Activated CD4-positive, alpha-beta T cell treated with anti-CD3 and anti-CD28 coated beads for 48 hours (primary cell): Measurements from ENCODE around the gene TMED7.
A peak's percentile ranks its signal among the peaks of the same experiment; 100 is the strongest.
"Not testable (repeated sequence)": the region's sequence is repeated elsewhere in the genome, so short reads cannot be mapped to it uniquely, and the experiment has no call there.

Experiments used
- DNase-seq: peaks from one replicate; pipeline ENCODE4 v3.0.0-alpha.2; 2020

TMED7 gene

DNA sequence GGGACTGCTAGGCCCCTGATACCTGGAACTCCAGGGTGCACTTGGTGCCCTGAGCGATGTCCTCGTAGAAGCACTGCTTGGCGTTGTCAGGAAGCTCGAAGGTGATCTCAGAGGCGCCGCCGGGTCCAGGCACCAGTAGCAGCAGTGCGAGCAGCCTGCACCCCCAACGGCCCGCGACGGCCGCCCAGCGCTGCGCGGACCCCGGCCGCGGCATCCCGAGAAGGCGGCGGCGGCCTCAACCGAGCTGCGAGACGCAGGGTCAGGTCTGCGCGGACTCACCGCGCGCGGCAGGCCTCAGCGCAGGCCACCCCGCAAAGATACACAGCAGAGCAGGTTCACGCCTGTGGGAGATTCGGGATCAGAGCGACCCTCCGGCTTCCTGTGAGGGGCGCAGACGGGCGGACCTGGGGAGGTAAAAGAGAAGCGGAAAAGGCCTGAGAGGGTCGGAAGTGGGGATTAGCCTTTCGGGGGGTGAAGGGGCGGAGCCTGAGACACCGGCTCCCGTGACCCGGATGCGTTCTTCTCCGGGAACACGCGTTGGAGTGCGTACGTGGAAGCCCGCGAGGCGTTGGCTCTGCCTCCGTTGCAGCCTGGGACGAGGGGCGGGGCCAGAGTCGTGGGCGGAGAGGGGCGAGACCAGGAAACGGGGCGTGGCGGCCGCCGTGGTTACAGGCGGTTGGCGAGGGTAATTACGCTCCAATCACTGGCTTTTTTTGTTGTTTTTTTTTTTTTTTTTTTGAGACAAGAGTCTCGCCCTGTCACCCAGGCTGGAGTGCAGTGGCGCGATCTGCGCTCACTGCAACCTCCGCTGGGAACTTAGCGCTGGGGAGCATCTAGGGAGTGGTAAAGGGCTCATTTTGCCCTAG, at the start of gene TMED7:
TSS of gene TMED7 (minus strand) at position 458 of the 866 bp plus-strand sequence. CDS start at position 214, 244 bp downstream.
- peak; percentile 100 for DNase-seq

DNA sequence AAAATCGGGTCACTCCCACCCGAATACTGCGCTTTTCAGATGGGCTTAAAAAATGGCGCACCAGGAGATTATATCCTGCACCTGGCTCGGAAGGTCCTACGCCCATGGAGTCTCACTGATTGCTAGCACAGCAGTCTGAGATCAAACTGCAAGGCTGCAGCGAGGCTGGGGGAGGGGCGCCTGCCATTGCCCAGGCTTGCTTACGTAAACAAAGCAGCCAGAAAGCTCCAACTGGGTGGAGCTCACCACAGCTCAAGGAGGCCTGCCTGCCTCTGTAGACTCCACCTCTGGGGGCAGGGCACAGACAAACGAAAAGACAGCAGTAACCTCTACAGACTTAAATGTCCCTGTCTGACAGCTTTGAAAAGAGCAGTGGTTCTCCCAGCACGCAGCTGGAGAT, 48.9 kb upstream of the TMED7 start:
- DNase-seq = not testable (repeated sequence)

DNA sequence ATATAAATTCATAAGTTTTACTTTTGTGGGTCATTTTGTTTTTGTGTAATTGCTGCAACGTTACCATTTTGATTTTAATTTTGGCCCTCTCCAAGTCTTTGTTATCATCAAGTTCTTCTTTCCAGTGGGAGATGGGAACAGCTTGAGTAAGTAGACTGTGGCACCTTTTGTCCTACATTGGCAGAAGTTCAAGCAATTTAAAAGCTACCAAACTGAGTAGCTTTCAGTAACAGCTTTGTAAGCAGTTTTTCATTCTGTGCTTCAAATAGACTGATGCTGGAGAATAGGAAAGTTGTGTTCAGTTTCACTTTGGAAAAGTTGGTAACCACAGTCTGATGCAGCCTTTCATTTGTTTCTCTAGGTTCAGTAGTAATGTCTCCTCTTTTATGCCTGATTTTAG, 47.8 kb upstream of the TMED7 start:
- no peak for DNase-seq

DNA sequence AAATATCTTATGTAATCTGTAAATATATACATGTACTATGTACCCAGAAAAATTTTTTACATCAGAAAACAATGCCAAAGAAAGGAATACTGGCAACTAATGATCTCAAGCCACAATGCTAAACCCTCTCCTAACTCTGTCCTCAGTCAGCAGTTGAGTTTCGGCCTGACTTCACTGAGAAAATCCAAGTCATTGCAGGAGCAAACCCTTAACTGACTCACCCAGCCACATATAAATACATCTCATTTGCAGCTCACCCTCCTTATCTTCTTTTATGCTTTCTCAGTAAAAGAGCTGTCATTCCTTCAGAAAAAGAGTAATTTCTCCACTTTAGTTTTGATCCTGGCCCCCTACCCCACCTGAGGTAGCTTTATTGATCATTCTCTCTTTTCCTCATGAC, 46.1 kb upstream of the TMED7 start:
- DNase-seq = no peak

DNA sequence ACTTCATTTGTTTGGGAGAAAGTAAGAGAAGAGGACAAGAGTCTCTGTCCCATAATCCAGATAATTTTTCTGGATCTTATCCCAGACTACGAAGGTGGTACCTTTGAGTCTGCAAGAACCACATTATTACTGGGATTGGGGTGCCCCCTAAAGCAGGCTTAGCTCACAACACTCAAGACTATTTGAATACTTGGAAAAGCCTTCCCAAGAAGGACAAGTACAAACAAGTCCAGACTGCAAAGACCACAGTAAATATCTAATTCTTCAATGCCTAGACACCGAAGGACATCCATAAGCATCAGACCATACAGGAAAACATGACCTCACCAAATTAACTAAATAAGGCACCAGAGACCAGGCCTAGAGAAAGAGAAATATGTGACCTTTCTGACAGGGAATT, 40.2 kb upstream of the TMED7 start:
- no peak for DNase-seq

DNA sequence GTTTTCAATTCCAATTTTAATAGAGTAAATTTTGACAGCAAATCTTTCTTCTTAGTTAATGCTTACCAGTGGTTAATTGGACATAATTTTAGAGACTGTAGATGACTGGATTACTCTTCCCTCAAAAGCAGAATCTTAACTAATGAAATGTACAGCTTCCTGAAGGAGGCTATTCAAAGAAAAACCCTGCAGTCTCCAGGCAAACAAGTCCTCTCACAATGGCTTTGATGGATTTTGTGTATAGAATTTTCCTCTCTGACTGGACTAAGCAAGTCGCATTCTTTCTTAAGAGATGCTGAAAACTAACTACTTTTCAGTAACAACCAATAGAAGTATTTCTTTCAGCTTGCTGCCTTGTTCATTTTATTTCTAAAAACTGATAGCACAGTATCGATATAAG, 35.7 kb upstream of the TMED7 start:
- no peak for DNase-seq

DNA sequence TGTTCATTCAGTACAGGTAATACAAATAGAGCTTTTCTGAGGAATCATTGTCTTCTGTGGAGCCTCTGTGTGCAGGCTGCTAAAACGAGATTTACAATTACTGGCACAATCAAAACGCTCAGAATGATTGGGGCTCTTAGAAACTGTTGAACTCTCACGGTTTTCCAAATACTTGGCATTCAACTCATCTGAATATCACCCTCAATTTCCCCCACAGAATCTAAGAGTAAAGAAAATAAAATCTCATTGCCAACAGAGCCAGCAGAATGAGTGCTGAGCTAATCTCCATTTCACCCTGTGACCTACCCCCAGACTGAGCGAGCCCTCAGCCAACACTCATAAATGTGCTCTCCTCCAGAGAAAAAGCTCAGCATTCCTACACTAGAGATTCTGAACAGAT, 35.3 kb upstream of the TMED7 start:
- no peak for DNase-seq

DNA sequence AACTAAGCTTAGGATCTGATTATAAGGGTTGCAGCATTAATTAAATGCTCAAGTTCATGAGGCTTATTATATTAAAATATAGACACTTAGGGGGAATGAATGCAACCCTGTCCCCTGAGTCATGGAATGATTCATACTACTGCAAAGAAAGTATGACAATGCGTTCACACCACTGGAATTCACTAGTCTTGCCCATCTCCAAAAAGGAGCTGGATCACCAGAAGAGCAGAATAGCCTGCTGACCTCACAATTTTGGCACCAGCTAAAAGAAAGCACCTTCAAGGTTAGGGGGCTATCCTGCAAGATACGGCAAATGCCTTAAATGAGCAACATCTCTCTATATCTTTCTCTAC, 32.0 kb upstream of the TMED7 start:
- DNase-seq = no peak

DNA sequence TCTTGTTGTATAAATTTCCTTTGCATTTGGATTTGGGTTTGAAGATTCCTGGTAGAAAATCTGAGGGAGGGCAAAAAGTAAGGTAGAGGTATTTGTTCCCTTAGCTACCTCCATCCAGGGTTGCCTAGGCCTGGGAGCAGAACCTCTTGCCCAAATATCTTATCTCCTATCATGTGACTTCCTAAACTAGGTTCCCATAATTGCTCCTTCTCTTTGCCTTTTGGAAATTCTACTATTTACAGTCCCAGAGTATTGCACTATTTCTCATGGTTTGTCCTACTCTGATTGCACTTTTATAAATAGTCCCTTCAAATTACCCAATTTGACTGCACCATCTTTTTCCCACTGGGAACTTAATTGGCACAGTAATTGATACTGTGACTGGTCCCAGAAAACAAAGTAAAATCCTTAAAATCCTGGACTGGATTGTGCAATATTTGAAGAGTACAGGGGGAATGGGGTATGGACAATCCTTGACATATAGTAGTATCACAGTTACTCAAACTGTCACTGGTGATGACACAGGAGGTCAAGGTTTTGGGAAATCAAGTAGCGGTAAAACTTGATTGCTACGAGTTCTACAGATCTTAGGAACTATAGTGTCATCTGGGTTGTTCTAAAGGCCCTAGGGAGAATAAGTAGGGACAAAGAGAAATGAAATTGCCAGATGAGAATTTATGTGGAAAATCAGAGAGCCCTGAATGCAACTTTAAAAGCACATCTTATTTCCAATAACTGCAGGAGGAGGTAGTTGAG, 31.5 kb upstream of the TMED7 start:
- DNase-seq = no peak

DNA sequence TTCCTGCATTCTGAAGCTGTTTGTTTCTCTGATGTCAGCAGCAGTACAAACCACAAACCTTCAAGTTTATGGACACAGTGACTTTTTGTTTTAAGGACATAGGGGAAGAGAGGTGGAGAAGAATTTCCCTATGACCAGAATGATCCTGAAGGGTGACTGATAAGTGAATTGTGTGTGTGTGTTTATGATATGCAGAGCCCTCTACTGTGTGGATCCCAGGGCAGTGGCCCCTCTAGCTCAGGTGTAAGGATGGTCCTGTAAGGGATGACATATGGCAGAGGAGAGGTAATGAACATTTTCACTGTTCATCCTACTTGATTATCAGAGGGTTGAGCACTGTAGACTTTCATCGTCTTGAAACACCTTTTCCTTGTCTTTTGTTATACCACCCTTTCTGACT, 30.6 kb upstream of the TMED7 start:
- no peak for DNase-seq

DNA sequence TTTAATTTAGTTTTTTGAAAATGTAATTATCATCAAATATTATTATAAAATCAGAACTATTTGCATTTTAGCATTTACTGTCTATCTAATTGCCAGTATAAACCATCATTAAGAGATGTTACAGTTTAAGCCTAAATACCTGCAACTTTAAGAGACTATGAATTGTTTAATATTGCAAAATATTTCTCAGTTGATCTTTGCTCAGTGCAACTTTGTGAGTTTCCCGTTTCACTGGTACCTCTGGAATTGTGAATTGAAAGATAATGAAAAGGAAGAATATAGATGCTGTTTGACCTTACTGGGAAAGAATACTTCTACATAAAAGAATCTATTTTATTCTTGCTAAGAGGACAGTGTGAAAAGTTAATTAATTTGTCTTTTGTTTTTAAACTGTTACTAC, 30.2 kb upstream of the TMED7 start:
- no peak for DNase-seq

DNA sequence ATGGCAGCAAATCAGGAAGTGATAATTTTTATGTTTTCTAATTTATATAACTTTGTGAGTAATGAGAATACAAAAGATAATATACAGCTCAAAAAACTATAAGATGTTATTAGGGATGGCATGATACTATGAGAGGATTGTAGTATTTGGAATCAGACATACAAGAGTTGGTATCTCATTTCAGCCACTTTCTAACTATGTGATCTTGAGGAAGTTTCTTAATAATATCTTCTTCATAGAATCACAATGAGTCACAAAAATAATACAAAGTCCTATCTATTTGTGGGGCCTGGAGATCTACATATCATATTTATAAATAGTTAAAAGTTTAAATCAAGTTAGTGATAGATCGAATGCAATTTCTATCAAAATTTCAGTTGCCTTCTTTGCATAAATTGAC, 23.7 kb upstream of the TMED7 start:
- DNase-seq = no peak

DNA sequence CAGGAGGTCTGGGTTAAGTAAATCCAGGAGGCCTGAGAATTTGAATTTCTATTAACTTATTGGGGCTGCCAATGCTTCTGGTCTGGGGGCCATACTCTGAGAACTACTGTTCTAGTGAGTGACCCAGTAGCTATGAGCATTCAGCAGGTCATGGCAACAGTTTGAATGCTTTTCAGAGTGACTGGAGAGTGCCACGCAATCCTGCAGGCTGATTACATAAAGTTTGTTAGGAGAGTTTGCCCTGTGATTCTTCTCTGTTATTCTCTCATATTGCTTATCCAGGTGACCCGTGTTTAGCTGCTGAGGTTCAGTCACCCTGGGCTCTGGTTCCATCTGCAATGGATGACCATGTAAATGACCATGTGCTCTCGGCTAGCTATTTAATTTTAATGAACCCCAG, 22.2 kb upstream of the TMED7 start:
- DNase-seq = no peak

DNA sequence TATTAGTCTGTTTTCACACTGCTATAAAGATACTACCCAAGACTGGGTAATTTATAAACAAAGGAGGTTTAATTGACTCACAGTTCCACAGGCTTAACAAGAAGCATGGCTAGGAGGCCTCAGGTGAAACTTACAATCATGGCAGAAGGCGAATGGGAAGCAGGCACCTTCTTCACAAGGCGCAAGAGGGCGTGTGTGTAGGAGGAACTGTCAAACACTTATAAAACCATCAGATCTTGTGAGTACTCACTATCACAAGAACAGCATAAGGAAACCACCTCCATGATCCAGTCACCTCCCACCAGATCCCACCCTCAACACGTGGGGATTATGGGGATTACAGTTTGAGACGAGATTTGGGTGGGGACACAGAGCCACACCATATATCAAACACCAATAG, 19.6 kb upstream of the TMED7 start:
- DNase-seq = not testable (repeated sequence)

DNA sequence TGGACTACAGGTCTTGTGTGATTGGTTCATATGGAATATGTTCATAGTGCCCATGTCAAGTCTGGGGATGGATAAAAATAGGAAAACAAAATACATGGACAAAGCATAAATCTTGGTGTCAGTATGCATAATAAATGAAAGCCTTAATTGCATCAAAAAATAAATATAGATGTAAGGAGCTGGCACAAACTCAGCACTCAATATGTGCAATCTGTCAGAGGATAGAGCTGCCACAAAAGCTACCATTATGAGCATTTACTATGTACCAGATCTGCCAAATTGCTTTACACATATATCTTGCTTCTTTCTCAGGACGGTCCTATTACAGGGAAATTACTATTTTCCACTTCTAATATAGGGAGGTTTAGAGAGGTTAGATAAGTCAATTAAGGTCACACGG, 18.2 kb upstream of the TMED7 start:
- DNase-seq = no peak

DNA sequence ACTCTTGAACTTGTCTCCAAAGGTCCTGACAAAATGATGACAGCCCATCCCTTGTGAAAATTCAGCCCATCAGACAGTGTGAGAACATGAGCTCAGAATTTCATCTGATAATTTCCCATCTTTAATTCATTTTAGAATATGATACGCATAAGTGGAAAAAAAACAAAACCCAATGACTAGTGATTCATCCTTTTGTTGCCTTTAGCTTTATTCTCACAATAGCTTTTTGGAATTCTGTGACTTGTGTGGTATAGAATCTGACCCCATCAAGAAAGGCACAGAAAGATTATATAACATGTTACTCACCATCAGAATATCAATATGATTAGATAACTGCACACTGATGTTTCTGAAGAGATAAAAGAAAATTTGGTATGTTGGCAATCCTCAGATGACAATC, 16.1 kb upstream of the TMED7 start:
- no peak for DNase-seq

DNA sequence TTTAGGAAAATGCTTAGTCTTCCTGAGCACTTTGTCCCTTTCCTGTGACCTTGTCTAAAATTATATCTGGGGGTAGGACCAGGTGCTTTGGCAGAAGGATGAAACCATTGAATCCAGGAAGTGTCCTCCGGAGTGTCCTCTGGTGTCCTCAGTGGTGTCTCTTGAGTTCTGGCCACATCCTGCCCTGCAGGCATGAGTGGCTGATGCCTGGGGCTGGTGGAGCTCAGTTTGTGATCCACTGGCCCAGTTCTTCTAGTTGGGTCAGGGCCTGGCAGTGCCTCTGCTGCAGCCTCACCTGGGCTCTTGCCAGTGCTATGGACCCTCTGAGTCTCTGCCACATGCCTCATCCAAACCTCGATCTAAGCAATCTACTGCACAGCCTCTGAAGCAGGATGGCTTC, 14.4 kb upstream of the TMED7 start:
- no peak for DNase-seq

DNA sequence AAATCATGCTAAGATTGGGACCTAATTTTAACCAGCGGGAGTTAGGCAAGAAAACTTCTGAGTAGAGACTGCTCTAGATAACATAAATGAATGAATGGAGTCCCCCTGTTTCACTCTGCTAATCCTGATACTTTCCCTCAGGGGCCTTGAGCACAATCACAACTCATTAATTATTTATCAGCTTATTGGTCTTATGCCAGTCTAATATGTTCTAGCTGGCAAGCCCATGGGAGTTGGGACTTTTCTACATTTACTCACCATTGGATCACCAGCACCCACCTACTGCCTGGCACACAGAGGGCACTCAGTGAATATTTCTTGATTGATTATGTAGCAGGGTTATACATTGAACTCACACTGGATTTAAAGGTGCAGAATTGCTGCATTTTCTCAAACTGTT, 13.5 kb upstream of the TMED7 start:
- no peak for DNase-seq

DNA sequence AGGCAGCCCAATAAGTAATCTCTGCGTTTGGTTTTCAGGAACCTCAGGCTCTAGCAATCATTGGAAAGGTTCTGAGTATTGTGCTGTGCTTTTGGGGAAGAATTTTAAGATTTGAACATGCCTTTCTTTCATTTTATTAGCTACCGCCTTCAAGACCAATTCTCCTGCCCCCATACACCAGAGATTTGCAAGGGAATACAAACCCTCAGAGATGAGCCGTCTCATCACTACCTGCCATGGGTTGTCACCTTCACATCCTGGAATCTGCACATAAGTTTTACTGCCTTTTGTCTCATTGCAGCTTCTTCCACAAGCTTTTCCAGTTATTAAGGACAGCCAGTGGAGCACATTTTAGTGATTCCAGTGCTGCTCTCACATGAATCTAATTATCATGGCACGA, 11.7 kb upstream of the TMED7 start:
- DNase-seq = no peak

DNA sequence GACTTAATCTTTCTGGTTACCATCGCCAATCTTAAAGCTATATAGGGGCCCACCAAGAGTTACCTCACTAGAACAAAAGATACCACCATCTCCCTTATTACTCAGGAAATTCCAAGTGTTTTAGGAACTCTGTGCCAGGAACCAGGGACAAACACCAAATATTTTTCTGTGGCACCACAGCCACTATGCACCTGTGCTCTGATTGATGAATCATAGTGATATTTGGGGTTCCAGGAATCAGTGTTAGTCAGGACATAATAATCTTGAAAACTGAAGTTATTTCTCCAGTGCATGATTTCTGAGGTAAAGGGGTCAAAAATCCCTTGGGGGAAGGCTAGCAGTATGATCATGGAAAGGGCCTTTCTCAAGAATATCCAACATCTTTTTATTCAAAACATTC, 10.2 kb upstream of the TMED7 start:
- DNase-seq = no peak

DNA sequence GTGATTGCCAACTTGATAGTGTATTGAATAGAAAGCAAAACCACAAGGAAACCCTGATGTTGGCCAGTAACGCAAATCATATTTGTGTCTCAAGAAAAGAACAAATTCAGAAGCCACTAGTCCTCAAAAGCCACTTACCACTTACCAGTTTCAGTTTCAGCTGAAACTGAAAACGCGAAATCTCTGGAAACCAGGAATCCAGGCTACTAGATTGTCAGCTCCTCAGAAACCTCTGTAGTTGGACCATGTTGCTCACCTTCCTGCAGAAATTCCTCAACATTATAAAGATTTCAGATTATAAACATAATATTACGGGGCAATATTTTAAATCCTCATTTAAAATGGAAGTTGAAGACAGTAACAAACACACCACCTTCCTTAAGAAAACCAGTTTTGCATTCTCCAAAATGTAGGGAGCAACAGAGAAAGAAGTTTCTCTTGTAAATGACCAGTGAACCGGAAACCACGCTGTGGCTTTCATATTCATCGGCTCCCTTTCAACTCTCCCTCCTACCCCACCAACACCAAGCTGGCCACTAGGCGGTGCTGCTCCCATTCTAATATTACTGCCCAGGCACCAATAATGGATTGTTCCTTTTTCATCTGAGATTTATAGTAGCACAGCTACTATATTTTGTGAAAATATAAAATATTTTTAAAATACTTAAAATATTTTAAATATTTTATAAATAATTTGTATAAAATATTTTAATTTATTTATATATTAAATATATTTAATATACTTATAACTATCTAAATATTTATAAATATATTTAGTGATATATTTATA, 8.7 kb upstream of the TMED7 start:
- DNase-seq = peak; percentile 91

DNA sequence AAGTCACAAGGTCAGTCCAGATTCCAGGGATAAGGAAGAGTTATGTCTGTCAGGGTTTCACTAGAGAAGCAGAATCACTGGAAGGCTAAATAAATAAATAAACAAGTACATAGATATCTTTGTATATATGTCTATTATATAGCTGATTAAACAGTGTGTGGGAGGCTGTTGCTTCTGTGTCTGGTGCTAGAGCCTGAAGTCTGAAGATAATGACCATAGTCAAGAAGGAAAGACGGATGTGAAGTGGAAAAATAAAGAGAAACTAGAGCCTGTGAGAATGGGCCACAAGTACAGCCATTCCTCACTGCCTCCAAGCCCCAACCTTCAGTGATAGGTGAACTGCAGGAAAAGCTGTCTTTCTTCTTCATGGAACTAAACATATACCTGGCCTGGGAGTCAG, 4.1 kb upstream of the TMED7 start:
- no peak for DNase-seq

DNA sequence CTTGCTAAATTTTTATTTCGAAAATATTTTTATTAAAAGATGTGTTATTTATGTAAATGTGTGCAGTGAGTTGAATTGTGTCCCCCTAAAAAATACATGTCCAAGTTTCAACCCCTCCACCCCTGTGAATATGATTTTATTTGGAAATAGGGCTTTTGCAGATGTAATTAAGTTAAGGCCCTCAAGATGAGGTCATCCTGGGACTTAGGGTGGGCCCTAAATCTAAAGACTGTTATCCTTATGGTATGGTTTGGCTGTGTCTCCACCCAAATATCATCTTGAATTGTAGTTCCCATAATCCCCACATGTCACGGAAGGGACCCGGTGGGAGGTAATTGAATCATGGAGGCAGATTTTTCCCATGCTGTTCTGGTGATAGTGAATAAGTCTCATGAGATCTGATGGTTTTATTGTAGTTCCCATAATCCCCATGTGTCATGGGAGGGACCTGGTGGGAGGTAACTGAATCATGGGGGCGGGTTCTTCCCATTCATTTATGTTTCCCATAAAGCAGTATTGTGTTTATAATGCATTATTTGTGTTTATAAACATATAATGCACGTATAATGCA, 1.5 kb upstream of the TMED7 start:
- DNase-seq = no peak
